ENCODE data around the gene SVOPL.
A peak's percentile ranks its signal among the peaks of the same experiment; 100 is the strongest.
"Not testable (repeated sequence)": the region's sequence is repeated elsewhere in the genome, so short reads cannot be mapped to it uniquely, and the experiment has no call there.

Gene SVOPL

GRCh38 chr7:138691178-138691577 is 10.0 kb downstream of the SVOPL start:
- no peak for TF ChIP-seq CTCF (IDR thresholded peaks at IDR 0.05; ENCODE audit: insufficient read depth, low read depth, low read length, missing control alignments)
- no peak for DNase-seq (ENCODE audit: low read depth)
- H3K4me3 ChIP-seq (ENCODE audit: low read depth, low read length): no peak overlapping the region

GRCh38 chr7:138690495-138690894 is 10.7 kb downstream of the SVOPL start:
- no peak overlapping the region for H3K4me3 ChIP-seq (ENCODE audit: low read depth, low read length)
- DNase-seq (ENCODE audit: low read depth): no peak
- no peak for TF ChIP-seq CTCF (IDR thresholded peaks at IDR 0.05; ENCODE audit: insufficient read depth, low read depth, low read length, missing control alignments)

- H3K4me3 ChIP-seq (ENCODE audit: low read depth, low read length): not testable (repeated sequence)
- DNase-seq (ENCODE audit: low read depth): peak; percentile 14
These were observed 13.1 kb downstream of the SVOPL start for GRCh38 chr7:138688037-138688436.

GRCh38 chr7:138684340-138684739 is 16.8 kb downstream of the SVOPL start:
- H3K4me3 ChIP-seq (ENCODE audit: low read depth, low read length): no peak overlapping the region
- no peak for DNase-seq (ENCODE audit: low read depth)
- no peak for TF ChIP-seq CTCF (IDR thresholded peaks at IDR 0.05; ENCODE audit: insufficient read depth, low read depth, low read length, missing control alignments)

- no peak overlapping the region for H3K4me3 ChIP-seq (ENCODE audit: low read depth, low read length)
- no peak for DNase-seq (ENCODE audit: low read depth)
- TF ChIP-seq CTCF (IDR thresholded peaks at IDR 0.05; ENCODE audit: insufficient read depth, low read depth, low read length, missing control alignments): no peak
These were observed 21.4 kb downstream of the SVOPL start for GRCh38 chr7:138679793-138680192.

- no peak for TF ChIP-seq CTCF (IDR thresholded peaks at IDR 0.05; ENCODE audit: insufficient read depth, low read depth, low read length, missing control alignments)
- no peak overlapping the region for H3K4me3 ChIP-seq (ENCODE audit: low read depth, low read length)
- DNase-seq (ENCODE audit: low read depth): no peak
These were observed 30.6 kb downstream of the SVOPL start for GRCh38 chr7:138670594-138670993.

GRCh38 chr7:138669364-138669763 is 31.8 kb downstream of the SVOPL start:
- no peak for TF ChIP-seq CTCF (IDR thresholded peaks at IDR 0.05; ENCODE audit: insufficient read depth, low read depth, low read length, missing control alignments)
- no peak for DNase-seq (ENCODE audit: low read depth)

GRCh38 chr7:138668946-138669345 is 32.2 kb downstream of the SVOPL start:
- no peak overlapping the region for H3K4me3 ChIP-seq (ENCODE audit: low read depth, low read length)
- DNase-seq (ENCODE audit: low read depth): no peak
- TF ChIP-seq CTCF (IDR thresholded peaks at IDR 0.05; ENCODE audit: insufficient read depth, low read depth, low read length, missing control alignments): no peak

More at GRCh38 chr7:138669364-138669763, 31.8 kb downstream of the SVOPL start:
- no peak overlapping the region for H3K4me3 ChIP-seq (ENCODE audit: low read depth, low read length)

Data from GM12865 (cell line).